Smooth muscle cell (in vitro differentiated cells): ENCODE results near the gene ACBD4. TPM values are rescaled to one million over a fixed set of nuclear protein-coding genes. Genes with fewer than 3 reads are reported as not detected.

Experiments used
- DNase-seq: peaks from one replicate; lab custom pipeline; 2025; ENCODE audit not compliant: unreplicated experiment; lab: John Stamatoyannopoulos, UW
- H2AFZ ChIP-seq: fragments of 200-600 bp; sonication (generic); 2 replicates; pipeline ENCODE4 v1.6.0; 2016; ENCODE audit warnings: antibody characterized with exemption, low read depth, mild to moderate bottlenecking
- H3F3A ChIP-seq: fragments of 200-600 bp; sonication (generic); 2 replicates; pipeline ENCODE4 v1.6.0; 2017; ENCODE audit warnings: antibody characterized with exemption, low read depth
- H3K27ac ChIP-seq: fragments of 200-600 bp; sonication (generic); 2 replicates; pipeline ENCODE4 v1.5.1; 2016; ENCODE audit warnings: low read depth, mild to moderate bottlenecking
- H3K27me3 ChIP-seq: fragments of 200-600 bp; sonication (generic); 2 replicates; pipeline ENCODE4 v1.6.1; 2016; ENCODE audit warnings: low read depth, mild to moderate bottlenecking
- H3K36me3 ChIP-seq: fragments of 200-600 bp; sonication (generic); 2 replicates; pipeline ENCODE4 v1.5.1; 2016; ENCODE audit warnings: low read depth
- H3K4me1 ChIP-seq: fragments of 200-600 bp; sonication (generic); 2 replicates; pipeline ENCODE4 v1.5.1; 2016; ENCODE audit warnings: low read depth
- H3K4me2 ChIP-seq: fragments of 200-600 bp; sonication (generic); 2 replicates; pipeline ENCODE4 v1.6.0; 2016; ENCODE audit warnings: mild to moderate bottlenecking
- H3K4me3 ChIP-seq: fragments of 200-600 bp; sonication (generic); 2 replicates; pipeline ENCODE4 v1.5.1; 2016; ENCODE audit warnings: mild to moderate bottlenecking
- H3K79me2 ChIP-seq: fragments of 200-600 bp; sonication (generic); 2 replicates; pipeline ENCODE4 v1.6.0; 2016; ENCODE audit warnings: low read depth, mild to moderate bottlenecking
- H3K9ac ChIP-seq: fragments of 200-600 bp; sonication (generic); 2 replicates; pipeline ENCODE4 v1.6.0; 2016; ENCODE audit warnings: low read depth
- H3K9me3 ChIP-seq: fragments of 200-600 bp; sonication (generic); replicated peaks from 2 replicates; pipeline ENCODE4 v1.5.1; 2016; ENCODE audit warnings: low read depth
- H4K20me1 ChIP-seq: fragments of 200-600 bp; sonication (generic); 2 replicates; pipeline ENCODE4 v1.6.0; 2016; ENCODE audit warnings: low read depth
- WGBS: methylation state at CpG from one replicate; pipeline ENCODE4 v1.1.7; 2016; ENCODE audit warnings: low lambda C conversion rate; 5-methylcytosine and 5-hydroxymethylcytosine counted together
- polyA plus RNA-seq: library from polyadenylated mRNA; unstranded; fragments of >200 nt; fragmentation: Nextera tagmentation; extraction: Ambion mirVana; gene quantifications from 2 replicates; pipeline ENCODE4 v1.2.1, GENCODE V29; 2016
- total RNA-seq: library from RNA; depleted of rRNA; stranded (reverse); fragments of >200 nt; gene quantifications from 2 replicates; pipeline ENCODE4 v1.2.3, GENCODE V29; 2014
- TF ChIP-seq, protein P1 (sequence below): fragments of 200-600 bp; sonication (generic); IDR thresholded peaks from 2 replicates; pipeline ENCODE4 v1.5.1; 2017; ENCODE audit warnings: borderline replicate concordance, mild to moderate bottlenecking, antibody characterized with exemption; ENCODE audit not compliant: insufficient read depth, poor library complexity, severe bottlenecking

Gene ACBD4
- total and polyA plus RNA-seq, 2 experiments from 2014 or later, result 0.49 to 5.0 TPM

DNA sequence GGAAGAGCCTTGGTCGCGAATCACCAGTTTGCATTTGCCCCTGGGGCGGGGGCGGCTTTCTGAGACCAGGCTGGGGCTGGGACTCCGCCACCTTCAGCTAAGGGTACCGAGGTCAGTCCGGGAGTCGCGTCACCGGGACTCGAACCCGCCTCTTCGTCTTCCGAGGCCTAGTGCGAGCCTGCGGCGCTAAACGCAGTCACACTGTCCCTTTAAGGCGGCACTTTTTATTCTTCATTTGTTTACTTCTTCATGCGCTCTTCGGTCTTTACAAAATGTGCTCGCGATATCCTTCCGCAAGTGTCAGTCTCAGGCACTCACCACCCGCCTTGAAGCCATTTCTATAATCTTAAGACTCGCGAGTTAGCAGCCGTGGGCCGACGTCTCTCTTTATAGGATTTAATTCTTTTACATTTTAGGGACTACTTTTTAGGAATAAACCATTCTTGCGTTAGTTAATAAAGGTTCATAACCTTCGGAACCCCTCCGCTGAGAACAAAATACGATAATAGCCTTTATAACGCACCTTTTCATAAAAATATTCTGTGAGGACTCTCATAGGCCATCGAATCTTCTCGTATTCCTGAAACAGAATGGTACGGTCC is 12.2 kb downstream of the ACBD4 start:
- Histone ChIP-seq H3K36me3 (no peaks in the 10 kb centered on the region), H3K4me3 (peak overlapping the region; percentile 62), H3K27me3 (no peaks in the 10 kb centered on the region), H3K9ac (peak overlapping the region; percentile 98), H3K9me3 (no peaks in the 10 kb centered on the region), H3F3A (peaks cover 23% of the 10 kb centered on the region), H3K4me1 (peaks cover 19% of the 10 kb centered on the region), H4K20me1 (peaks cover 39% of the 10 kb centered on the region), H3K4me2 (peak overlapping the region; percentile 80), H3K79me2 (peaks cover 30% of the 10 kb centered on the region), H2AFZ (peak overlapping the region; percentile 54), H3K27ac (peak overlapping the region; percentile 97)
- under 1% methylated on average over 33 of the region's 38 CpGs for WGBS
- DNase-seq, result peak; percentile 26
- TF ChIP-seq, protein P1, sequence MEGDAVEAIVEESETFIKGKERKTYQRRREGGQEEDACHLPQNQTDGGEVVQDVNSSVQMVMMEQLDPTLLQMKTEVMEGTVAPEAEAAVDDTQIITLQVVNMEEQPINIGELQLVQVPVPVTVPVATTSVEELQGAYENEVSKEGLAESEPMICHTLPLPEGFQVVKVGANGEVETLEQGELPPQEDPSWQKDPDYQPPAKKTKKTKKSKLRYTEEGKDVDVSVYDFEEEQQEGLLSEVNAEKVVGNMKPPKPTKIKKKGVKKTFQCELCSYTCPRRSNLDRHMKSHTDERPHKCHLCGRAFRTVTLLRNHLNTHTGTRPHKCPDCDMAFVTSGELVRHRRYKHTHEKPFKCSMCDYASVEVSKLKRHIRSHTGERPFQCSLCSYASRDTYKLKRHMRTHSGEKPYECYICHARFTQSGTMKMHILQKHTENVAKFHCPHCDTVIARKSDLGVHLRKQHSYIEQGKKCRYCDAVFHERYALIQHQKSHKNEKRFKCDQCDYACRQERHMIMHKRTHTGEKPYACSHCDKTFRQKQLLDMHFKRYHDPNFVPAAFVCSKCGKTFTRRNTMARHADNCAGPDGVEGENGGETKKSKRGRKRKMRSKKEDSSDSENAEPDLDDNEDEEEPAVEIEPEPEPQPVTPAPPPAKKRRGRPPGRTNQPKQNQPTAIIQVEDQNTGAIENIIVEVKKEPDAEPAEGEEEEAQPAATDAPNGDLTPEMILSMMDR, result no peak

DNA sequence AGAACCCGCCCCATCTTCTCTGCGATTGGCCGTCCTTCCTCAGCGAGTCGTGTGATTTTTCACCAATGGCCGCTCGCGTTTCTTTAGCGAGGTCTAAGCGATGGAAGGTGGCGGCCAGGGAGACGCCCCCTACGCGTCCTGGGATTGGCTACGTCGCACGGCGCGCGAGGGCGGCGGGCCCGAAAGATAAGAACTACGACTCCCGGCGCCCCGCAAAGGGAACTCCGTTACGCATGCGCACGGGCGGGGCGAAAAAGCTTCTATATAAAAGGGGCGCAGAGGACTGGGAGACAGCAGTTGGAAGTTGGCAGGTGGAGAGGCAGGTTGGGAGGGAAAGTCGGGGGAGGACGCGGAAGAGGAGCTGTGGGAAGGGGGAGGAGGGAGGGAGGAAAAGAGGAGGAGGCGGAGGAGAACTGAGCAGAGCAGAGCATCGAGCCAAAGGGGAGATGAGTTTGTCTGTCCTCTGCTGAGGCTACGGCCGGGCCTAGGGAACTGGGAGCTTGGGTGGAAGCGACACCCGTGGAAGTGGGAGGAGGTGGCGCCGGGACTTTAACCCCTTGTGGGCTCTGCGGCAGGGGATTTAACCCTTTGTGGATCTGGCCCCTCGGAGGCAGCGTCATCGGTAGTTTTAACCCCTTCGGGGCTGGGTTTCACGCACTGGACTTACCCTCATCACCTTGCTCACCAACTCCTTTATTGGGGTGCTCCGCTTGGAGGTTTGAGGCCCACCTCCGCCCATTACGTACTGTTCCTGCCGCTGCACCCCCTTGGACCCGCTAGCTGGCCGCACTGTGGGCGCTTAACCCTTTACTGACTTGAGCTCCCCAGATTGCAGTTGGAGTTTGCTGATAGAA is 12.9 kb downstream of the ACBD4 start, which contains the start of gene HEXIM1:
TSS of gene HEXIM1 (plus strand) at position 293 of the 854 bp plus-strand sequence. CDS start 716 bp downstream, outside the sequence.
- DNase-seq, result peak; percentile 97
- Histone ChIP-seq H3F3A (peaks cover 23% of the 10 kb centered on the region), H3K27me3 (no peaks in the 10 kb centered on the region), H3K27ac (peak within 1 kb of the TSS; percentile 97), H3K79me2 (peaks cover 32% of the 10 kb centered on the region), H3K9me3 (no peaks in the 10 kb centered on the region), H4K20me1 (peaks cover 45% of the 10 kb centered on the region), H3K9ac (peak within 1 kb of the TSS; percentile 98), H2AFZ (peak within 1 kb of the TSS; percentile 54), H3K4me1 (peaks cover 17% of the 10 kb centered on the region), H3K4me3 (peak within 1 kb of the TSS; percentile 74), H3K36me3 (no peaks in the 10 kb centered on the region), H3K4me2 (peak within 1 kb of the TSS; percentile 95)
- under 1% methylated on average over 53 of the region's 58 CpGs for WGBS
- TF ChIP-seq, protein P1, result no peak

- TF ChIP-seq, protein P1, result peak; percentile 62
- peaks cover 12% of the 10 kb centered on the region for H3K4me1 ChIP-seq
- peaks cover 45% of the 10 kb centered on the region for H4K20me1 ChIP-seq
- no peak overlapping the region for H2AFZ ChIP-seq
- H3K4me2 ChIP-seq, result peak overlapping the region; percentile 95
- no peaks in the 10 kb centered on the region for H3K9me3 ChIP-seq
- H3K4me3 ChIP-seq, result peak overlapping the region; percentile 74
- DNase-seq, result peak; percentile 58
- peaks cover 32% of the 10 kb centered on the region for H3K79me2 ChIP-seq
- under 1% methylated on average over 32 of the region's 32 CpGs for WGBS
- H3F3A ChIP-seq, result peaks cover 23% of the 10 kb centered on the region
- H3K27me3 ChIP-seq, result no peaks in the 10 kb centered on the region
- H3K9ac ChIP-seq, result peak overlapping the region; percentile 77
- H3K36me3 ChIP-seq, result no peaks in the 10 kb centered on the region
- peak overlapping the region; percentile 57 for H3K27ac ChIP-seq
Observed at GRCh38 chr17:45149037-45149668, 13.7 kb downstream of the ACBD4 start.
